ENCODE data around the gene LRP6. TPM values are rescaled to one million over a fixed set of nuclear protein-coding genes. Genes with fewer than 3 reads are reported as not detected.

Gene LRP6
- total and polyA plus RNA-seq, 3 donors from 2014 or later = 11.5 to 42.6 (median 39.3) TPM

GRCh38 chr12:12079291-12079690 lies 187.6 kb downstream of the LRP6 start:
- Histone ChIP-seq H3K27me3 (no peaks in the 10 kb centered on the region), H3K9me3 (no peaks in the 10 kb centered on the region), H3K27ac (no peak overlapping the region), H3K4me1 (no peaks in the 10 kb centered on the region), H3K36me3 (ENCODE audit: low read depth, missing control alignments) (no peaks in the 10 kb centered on the region), H3K4me3 (no peak overlapping the region)
- TF ChIP-seq, protein P1, sequence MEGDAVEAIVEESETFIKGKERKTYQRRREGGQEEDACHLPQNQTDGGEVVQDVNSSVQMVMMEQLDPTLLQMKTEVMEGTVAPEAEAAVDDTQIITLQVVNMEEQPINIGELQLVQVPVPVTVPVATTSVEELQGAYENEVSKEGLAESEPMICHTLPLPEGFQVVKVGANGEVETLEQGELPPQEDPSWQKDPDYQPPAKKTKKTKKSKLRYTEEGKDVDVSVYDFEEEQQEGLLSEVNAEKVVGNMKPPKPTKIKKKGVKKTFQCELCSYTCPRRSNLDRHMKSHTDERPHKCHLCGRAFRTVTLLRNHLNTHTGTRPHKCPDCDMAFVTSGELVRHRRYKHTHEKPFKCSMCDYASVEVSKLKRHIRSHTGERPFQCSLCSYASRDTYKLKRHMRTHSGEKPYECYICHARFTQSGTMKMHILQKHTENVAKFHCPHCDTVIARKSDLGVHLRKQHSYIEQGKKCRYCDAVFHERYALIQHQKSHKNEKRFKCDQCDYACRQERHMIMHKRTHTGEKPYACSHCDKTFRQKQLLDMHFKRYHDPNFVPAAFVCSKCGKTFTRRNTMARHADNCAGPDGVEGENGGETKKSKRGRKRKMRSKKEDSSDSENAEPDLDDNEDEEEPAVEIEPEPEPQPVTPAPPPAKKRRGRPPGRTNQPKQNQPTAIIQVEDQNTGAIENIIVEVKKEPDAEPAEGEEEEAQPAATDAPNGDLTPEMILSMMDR (IDR thresholded peaks at IDR 0.05) = no peak
- no peak for TF ChIP-seq POLR2A (IDR thresholded peaks at IDR 0.05)
- intact Hi-C loops (cut with DNase I; ENCODE audit: low total_unique reads) = no loop called here
- no peak for DNase-seq
- 53 to 54% methylated on average over 5 of the region's 5 CpGs for WGBS, 2 donors

DNA sequence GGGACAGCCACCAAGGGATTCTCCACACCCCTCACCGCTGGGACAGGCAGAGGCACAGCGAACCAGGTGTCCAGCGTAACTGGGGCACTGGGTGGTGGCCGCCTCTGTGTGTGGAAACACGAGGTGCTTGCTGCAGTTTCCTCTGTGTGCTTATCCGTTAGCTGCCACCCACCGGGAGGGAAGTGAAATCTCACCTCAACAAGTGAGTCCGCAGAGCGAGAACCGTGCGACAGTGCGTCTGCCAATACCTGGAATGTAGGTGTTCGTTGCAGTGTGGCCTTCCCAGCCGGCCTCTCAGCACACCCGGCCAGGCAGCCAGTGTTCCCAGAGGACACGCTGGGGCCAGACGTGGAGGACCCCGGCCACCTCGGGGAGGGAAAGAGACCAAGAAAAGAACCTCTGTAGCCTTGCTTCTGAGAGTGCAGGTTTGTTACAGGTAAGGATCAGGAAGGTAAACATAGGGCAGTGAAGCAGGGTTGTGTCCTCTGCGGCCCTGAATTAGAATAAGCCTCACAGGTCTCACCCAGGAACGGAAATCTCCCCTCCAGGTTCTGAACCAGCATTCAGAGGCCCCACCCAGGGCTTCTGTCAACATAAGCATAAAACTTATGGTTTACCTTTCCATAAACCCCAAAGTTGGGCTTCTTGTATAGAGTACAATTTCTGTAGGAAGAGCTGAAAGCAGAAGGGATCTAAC lies 194.6 kb downstream of the LRP6 start:
- intact Hi-C loops (cut with DNase I; ENCODE audit: low total_unique reads) = no loop called here
- Histone ChIP-seq H3K9me3 (no peaks in the 10 kb centered on the region), H3K36me3 (ENCODE audit: low read depth, missing control alignments) (no peaks in the 10 kb centered on the region), H3K4me3 (no peak overlapping the region), H3K27me3 (no peaks in the 10 kb centered on the region), H3K27ac (no peak overlapping the region), H3K4me1 (no peaks in the 10 kb centered on the region)
- 85 to 88% methylated on average over 14 to 21 of the region's 21 CpGs for WGBS, 2 donors
- DNase-seq = no peak
- no peak for TF ChIP-seq POLR2A (IDR thresholded peaks at IDR 0.05)
- TF ChIP-seq, protein P1 (IDR thresholded peaks at IDR 0.05) = no peak

DNA sequence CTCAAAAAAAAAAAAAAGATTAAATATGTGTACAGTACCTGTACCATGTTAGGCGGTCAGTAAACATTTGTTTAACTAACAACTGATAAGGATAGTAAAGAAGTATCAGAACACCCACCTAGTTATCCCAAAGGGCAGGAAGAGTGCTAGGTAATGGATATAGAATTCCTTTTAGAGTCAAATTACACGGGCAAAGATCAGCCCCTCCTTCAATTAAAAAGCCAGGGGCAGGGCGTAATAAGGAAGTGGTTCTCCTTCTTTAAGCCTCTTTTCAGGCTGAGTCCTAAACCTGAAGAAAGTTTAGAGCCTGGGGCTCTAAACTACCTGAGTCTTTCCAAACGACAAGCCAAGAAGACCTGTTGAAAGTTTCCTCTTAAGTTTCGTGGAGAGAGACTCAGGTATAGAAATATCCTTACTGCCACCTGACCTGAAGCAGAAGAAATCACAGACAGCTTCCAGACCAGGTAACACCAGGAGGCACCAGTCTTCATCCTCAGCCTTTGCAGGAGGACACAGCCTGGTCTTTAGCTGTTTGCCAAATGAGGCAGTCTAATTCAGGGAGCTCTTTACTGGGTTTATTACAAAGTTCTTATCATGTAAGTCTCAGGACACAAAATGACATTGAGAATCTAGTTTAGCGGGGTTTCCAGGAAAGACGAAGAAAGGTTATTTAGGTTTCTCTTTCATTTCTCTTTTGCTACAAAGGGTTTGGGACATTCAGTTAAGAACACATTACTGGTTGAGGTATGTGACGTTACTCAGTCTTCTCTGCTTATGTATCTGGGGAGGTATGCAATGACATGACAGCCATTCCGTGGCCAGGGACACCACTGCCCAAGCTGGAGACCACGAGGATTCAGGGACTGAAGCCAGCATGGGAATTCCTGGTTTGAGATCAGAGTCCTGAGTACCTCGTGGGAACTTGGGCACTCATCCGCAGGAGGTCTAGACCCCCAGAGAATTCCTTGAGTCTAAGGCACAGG lies 195.9 kb downstream of the LRP6 start, which contains the start of gene BCL2L14:
Gene BCL2L14, plus strand, starts transcription at position 266 of the 983 bp plus-strand sequence. CDS start 8,367 bp downstream, outside the sequence.
- Histone ChIP-seq H3K27me3 (no peaks in the 10 kb centered on the region), H3K9me3 (no peaks in the 10 kb centered on the region), H3K4me3 (no peak within 1 kb of the TSS), H3K36me3 (ENCODE audit: low read depth, missing control alignments) (no peaks in the 10 kb centered on the region), H3K27ac (no peak within 1 kb of the TSS), H3K4me1 (no peaks in the 10 kb centered on the region)
- intact Hi-C loops (cut with DNase I; ENCODE audit: low total_unique reads) = no loop called here
- TF ChIP-seq, protein P1 (IDR thresholded peaks at IDR 0.05) = no peak
- TF ChIP-seq POLR2A (IDR thresholded peaks at IDR 0.05) = no peak
- 57 to 65% methylated on average over 11 to 12 of the region's 12 CpGs for WGBS, 2 donors
- DNase-seq = no peak

GRCh38 chr12:12069821-12070548 lies 196.9 kb downstream of the LRP6 start:
- WGBS, 2 donors = 93 to 94% methylated on average over 12 to 14 of the region's 14 CpGs
- no peaks in the 10 kb centered on the region for H3K27me3 ChIP-seq
- no peaks in the 10 kb centered on the region for H3K4me1 ChIP-seq
- H3K9me3 ChIP-seq = no peaks in the 10 kb centered on the region
- no peak overlapping the region for H3K27ac ChIP-seq
- intact Hi-C loops (cut with DNase I; ENCODE audit: low total_unique reads) = no loop called here
- H3K36me3 ChIP-seq (ENCODE audit: low read depth, missing control alignments) = no peaks in the 10 kb centered on the region
- no peak overlapping the region for H3K4me3 ChIP-seq
- DNase-seq = no peak
- TF ChIP-seq, protein P1 (IDR thresholded peaks at IDR 0.05) = no peak
- TF ChIP-seq POLR2A (IDR thresholded peaks at IDR 0.05) = no peak
